Measurements from ENCODE around the gene COPS3. TPM values are rescaled to one million over a fixed set of nuclear protein-coding genes. Genes with fewer than 3 reads are reported as not detected.
A peak's percentile ranks its signal among the peaks of the same experiment; 100 is the strongest.

Gene COPS3
- total and polyA plus RNA-seq, 2 of the 8 experiments (the other 6 are each of a cell fraction or from before 2014, with no cell fraction given), result 82.9 to 110 TPM

DNA sequence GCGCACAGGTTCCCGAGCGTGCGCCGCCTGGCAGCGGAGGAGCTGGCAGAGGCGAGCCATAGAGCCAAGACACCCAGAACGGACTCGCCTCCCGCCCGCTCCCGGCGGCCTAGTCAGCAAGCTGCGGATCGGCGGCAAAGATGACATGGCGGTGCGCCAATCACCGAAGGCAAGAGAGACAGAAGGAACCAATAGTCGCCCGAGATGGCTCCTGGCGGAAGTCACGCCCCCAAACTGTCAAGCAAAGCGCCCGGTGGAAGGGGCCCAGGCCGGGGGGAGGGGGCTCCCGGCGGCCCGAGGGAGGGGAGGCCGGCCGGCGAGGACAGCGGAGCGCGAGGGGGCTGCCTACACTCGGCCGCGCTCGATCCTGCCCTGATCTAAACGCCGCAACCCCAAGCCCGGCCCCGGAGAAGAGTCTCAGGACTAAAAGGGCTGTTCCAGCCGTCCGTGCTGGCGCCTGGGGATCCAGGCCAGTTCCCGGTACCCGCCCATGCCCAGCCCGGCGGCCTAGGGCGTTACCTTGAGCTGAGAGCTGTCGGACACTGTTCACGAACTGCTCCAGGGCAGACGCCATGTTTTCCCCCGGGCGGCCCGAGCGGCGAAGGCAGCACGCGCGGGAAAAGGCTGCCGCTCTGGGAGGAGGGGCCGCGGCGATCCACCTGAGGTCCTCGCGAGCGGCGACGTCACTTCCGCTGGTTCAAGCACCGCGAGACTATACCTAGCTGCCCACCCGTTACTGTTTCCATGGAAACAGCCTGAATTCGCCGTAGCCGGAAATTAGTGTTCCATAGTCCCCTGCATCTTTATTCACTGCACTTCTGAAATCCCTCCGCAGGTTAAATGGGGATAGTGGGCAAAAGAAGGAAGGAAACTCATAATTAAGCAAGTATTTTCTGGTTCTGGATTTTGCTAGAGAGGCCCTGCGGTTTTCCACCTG is at the start of gene COPS3 (continued):
- TF ChIP-seq, protein P1, sequence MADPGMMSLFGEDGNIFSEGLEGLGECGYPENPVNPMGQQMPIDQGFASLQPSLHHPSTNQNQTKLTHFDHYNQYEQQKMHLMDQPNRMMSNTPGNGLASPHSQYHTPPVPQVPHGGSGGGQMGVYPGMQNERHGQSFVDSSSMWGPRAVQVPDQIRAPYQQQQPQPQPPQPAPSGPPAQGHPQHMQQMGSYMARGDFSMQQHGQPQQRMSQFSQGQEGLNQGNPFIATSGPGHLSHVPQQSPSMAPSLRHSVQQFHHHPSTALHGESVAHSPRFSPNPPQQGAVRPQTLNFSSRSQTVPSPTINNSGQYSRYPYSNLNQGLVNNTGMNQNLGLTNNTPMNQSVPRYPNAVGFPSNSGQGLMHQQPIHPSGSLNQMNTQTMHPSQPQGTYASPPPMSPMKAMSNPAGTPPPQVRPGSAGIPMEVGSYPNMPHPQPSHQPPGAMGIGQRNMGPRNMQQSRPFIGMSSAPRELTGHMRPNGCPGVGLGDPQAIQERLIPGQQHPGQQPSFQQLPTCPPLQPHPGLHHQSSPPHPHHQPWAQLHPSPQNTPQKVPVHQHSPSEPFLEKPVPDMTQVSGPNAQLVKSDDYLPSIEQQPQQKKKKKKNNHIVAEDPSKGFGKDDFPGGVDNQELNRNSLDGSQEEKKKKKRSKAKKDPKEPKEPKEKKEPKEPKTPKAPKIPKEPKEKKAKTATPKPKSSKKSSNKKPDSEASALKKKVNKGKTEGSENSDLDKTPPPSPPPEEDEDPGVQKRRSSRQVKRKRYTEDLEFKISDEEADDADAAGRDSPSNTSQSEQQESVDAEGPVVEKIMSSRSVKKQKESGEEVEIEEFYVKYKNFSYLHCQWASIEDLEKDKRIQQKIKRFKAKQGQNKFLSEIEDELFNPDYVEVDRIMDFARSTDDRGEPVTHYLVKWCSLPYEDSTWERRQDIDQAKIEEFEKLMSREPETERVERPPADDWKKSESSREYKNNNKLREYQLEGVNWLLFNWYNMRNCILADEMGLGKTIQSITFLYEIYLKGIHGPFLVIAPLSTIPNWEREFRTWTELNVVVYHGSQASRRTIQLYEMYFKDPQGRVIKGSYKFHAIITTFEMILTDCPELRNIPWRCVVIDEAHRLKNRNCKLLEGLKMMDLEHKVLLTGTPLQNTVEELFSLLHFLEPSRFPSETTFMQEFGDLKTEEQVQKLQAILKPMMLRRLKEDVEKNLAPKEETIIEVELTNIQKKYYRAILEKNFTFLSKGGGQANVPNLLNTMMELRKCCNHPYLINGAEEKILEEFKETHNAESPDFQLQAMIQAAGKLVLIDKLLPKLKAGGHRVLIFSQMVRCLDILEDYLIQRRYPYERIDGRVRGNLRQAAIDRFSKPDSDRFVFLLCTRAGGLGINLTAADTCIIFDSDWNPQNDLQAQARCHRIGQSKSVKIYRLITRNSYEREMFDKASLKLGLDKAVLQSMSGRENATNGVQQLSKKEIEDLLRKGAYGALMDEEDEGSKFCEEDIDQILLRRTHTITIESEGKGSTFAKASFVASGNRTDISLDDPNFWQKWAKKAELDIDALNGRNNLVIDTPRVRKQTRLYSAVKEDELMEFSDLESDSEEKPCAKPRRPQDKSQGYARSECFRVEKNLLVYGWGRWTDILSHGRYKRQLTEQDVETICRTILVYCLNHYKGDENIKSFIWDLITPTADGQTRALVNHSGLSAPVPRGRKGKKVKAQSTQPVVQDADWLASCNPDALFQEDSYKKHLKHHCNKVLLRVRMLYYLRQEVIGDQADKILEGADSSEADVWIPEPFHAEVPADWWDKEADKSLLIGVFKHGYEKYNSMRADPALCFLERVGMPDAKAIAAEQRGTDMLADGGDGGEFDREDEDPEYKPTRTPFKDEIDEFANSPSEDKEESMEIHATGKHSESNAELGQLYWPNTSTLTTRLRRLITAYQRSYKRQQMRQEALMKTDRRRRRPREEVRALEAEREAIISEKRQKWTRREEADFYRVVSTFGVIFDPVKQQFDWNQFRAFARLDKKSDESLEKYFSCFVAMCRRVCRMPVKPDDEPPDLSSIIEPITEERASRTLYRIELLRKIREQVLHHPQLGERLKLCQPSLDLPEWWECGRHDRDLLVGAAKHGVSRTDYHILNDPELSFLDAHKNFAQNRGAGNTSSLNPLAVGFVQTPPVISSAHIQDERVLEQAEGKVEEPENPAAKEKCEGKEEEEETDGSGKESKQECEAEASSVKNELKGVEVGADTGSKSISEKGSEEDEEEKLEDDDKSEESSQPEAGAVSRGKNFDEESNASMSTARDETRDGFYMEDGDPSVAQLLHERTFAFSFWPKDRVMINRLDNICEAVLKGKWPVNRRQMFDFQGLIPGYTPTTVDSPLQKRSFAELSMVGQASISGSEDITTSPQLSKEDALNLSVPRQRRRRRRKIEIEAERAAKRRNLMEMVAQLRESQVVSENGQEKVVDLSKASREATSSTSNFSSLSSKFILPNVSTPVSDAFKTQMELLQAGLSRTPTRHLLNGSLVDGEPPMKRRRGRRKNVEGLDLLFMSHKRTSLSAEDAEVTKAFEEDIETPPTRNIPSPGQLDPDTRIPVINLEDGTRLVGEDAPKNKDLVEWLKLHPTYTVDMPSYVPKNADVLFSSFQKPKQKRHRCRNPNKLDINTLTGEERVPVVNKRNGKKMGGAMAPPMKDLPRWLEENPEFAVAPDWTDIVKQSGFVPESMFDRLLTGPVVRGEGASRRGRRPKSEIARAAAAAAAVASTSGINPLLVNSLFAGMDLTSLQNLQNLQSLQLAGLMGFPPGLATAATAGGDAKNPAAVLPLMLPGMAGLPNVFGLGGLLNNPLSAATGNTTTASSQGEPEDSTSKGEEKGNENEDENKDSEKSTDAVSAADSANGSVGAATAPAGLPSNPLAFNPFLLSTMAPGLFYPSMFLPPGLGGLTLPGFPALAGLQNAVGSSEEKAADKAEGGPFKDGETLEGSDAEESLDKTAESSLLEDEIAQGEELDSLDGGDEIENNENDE (IDR thresholded peaks at IDR 0.05; ENCODE audit: insufficient replicate concordance, low read length), result no peak
- TF ChIP-seq SP4 (IDR thresholded peaks at IDR 0.05; ENCODE audit: low read length) (no peak), SRF (IDR thresholded peaks at IDR 0.05; ENCODE audit: low read depth, low read length) (0 out of 2 replicates have a peak, but pooled peaks have one; percentile 4), KDM5A (IDR thresholded peaks at IDR 0.05; ENCODE audit: low read length) (0 out of 2 replicates have a peak, but pooled peaks have one; percentile 39), JUN (IDR thresholded peaks at IDR 0.05; ENCODE audit: low read depth, low read length) (no peak), GTF2F1 (IDR thresholded peaks at IDR 0.05; ENCODE audit: borderline replicate concordance, low read depth, low read length) (no peak), SP1 (IDR thresholded peaks at IDR 0.05; ENCODE audit: low read depth, low read length) (peak; percentile 95), CBX5 (IDR thresholded peaks at IDR 0.05; ENCODE audit: low read depth, low read length) (no peak), EP300 (IDR thresholded peaks at IDR 0.05; ENCODE audit: borderline replicate concordance in 1 of 2, low read depth in 2 of 2, low read length in 2 of 2) (0 out of 3 replicates have a peak, but pooled peaks of 1 of the 2 experiments have one; percentile 11), ASH2L (IDR thresholded peaks at IDR 0.05; ENCODE audit: low read length) (peak; percentile 67)
